HG02642 (cell line): Measurements from ENCODE around the gene FBXO42.
A peak's percentile ranks its signal among the peaks of the same experiment; 100 is the strongest.
"Not testable (repeated sequence)": the region's sequence is repeated elsewhere in the genome, so short reads cannot be mapped to it uniquely, and the experiment has no call there.

Experiments used
- ATAC-seq: cut with Tn5 transposase; IDR thresholded peaks from one replicate; pipeline ENCODE4 v1.9.1; 2021; ENCODE audit warnings: mild to moderate bottlenecking; ENCODE audit not compliant: unreplicated experiment, poor library complexity

Gene FBXO42

DNA sequence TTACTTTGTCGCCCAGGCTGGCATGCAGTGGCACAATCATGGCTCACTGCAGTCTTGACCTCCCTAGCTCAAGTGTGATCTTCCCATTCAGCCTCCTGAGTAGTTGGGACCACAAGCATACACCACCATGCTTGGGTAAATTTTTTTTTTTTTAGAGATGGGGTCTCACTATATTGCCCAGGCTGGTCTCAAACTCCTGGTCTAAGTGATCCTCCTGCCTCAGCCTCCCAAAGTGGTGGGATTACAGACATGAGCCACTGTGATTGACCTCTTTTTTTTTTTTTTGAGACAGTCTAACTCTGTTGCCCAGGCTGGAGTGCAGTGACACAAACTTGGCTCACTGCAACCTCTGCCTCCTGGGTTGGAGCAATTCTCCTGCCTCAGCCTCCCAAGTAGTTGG, 106.0 kb downstream of the FBXO42 start:
- not testable (repeated sequence) for ATAC-seq

DNA sequence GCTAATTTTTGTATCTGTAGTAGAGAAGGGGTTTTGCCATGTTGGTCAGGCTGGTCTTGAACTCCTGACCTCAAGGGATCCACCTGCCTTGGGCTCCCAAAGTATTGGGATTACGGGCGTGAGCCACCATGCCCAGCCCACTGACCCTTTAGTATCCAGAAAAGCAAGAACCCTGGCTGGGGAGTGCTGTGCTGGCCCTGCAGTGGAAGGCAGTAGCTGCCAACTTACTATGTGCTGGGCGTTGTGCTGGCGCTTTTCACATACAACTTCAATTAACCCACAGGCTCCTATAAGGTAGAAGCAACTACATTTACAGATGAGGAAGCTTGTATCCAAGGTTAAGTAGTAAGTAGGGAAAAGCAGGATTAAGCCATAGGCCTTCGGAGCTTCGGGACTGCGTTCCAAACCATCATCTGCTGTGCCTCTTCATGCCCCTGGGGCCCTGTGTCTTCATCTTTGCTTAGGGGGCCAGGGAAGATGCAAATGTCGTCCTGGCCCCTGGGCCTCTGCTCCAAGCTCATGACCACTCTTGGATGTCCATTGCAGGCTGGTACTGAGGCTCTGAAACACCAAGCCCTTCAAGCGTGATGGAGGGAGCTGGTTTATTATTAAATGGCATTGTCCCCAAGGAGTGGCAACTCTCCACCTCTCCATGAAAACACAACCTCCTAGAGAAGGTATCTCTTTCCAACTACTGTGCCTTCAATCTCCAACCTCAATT, 106.6 kb downstream of the FBXO42 start:
- no peak for ATAC-seq

DNA sequence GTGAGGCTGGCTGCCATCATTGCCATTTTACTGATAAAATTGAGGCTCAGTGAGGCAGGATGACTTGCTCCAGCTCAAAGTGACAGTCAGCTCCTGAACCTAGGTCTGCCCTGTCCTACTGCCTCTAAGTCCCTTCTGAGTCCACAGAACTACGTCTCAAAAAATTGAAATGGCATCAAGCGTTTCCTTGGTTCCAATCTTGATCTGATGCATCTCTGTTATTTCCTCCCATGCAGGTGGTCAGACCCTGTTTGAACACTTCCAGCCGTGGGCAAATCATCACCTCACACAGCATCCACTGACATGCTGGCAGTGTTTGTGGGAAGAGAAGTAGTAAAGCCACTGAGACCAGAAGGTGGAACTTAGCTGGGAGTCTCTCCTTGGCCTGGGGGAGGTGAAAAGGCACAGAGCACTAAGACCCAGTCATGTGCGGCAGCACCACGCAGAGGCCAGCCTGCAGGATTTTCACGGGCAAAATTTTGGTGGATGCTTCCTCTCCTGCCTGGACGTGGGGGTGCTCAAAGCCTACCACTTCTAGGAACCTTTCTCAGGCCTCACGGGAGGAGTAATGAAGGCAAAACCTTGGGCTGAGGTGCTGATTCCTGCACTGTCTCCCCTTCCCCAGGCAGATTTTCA, 107.5 kb downstream of the FBXO42 start:
- ATAC-seq = no peak

DNA sequence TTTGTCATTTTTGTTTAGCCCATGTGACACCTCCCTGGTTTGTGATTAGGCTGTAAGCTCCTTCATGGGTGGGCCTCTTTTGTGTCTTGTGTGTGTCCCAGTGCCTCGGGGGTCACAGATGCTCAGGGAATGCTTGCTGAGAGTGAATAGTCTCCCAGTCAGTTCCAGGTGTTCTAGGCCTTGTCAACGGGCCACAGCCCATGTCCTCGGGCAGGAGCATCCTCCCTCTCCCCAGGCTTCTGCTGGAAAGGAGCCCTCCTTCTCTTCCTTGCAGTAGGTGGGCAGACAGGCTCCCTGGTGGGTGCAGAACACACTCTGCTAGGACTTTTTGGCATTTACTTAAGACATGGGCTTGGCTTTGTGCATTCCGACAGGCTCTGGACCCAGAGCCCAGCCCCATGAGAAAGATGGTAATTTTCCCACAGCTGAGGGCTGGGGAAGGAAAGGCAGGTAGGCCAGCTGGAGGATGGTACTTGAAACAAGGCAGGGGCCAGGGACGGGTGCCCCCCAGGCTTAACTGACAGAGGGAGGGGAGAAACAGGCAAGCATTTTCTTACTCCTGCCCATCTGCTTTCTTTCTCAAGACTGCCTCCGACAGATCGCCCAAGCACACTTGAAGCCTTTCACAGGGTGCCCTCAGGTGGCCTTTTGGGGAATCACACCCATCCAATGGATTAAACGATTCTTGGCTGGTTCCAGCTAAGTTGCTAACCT, 108.2 kb downstream of the FBXO42 start:
- ATAC-seq = no peak

DNA sequence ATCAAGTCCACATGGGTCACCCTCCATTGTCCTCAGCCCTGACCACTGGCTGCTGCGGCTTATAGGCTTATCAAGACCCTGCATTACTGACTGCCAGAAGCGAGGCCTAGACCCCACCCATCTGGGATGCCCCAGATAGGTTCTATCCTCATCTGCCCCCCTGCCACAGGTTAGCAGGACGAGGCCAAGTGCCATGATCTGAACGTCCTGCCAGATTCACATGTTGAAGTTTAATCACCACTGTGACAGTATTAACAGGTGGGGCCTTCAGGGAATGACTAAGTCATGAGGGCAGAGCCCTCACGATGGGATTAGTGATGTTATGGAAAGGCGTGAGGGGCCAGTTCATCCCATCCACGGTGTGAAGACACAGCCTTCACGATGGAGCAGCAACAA, 109.1 kb downstream of the FBXO42 start:
- no peak for ATAC-seq

DNA sequence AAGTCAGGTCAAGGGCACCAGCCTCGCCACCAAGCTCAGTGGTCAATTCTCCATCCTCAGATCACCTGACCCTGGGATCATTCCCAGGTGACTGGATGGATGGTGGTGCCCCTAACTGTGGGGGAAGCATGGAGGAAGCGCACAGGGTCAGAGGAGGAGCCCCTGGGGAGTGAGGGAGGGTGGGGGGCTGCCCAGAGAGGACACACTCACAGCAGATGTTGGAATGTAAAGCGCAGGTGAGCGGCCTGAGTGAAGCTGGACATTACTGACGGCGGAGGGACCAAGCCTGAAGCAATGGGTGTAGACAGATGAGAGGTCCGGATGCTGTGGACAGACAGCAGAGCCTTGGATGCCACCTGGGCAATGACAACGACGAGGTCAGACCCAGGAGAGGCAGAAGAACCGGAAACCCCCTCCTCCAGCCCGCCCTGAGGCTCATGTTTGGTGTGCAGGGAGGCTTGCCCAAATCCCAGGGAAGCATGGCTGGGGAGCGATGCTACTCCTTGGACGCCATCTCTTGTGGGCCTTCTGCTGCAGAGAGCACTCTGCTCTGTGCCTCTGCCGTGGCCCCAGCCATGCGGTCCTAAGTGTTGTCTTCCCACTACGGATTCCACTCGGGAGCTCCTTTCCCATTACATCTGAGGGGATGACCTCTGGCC, 109.6 kb downstream of the FBXO42 start:
- no peak for ATAC-seq

DNA sequence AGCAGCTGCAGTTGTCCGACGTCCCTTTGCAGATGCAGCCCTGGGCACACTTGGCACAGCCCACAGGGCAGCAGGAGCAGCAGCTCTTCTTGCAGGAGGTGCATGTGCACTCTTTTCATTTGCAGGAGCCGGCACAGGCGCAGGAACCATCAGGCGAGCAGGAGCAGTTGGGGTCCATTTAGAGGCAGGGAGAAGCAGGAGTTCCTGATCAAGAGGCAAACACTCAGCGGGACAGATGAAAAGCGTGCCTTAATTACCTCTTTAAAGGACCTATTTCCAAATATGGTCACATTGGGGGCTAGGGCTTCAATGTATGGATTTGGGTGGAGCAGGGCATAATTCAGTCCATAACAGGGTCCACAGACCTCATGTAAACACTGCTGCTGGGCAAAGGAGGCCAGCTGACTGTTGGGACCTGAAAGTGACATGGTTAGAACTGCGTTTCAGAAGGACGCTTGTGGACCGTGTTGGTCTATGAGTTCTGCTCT, 111.0 kb downstream of the FBXO42 start:
- no peak for ATAC-seq

DNA sequence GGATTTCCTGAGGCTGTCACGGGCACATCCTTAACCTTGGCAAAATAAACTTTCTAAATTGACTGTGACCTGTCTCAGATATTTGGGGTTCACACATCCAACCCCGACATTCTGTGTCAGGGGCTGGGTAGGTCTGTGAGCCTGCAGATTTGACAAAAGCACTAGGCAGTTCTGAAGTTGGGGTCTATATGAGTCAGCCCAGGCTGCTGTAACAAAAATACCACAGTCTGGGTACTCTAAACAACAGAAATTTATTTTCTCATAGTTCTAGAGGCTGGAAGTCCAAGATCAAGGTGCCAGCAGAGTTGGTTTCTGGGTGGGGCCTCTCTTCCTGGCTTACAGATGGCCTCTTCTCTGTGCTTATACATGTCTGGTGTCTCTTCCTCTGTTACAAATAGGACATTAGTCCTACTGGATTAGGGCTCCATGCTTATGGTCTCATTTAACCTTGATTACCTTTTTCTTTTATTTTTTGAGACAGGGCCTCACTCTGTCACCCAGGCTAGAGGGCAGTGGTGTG, 112.2 kb downstream of the FBXO42 start:
- no peak for ATAC-seq

DNA sequence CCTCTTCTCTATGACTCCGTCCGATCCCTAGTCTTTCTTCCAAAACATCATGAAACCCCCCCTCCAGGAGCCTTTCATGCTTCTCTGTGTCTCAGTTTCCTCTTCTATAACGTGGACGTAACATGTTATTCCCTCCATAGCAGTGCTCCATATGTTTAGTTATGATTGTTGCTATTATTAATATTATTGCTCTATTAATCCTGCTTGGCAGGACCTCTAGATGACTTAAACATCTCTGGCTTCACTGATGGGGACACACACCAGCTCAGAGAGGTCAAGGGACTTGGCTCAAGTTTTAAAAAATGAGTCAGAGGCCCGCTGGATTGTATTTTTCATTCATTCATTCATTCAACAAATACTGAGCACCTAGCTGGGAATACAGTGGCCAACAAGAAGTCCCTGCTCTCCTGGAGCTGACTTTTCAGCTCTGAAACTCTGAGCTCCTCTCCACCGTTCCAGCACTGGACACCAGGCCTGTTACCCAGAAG, 114.9 kb downstream of the FBXO42 start:
- ATAC-seq = no peak

DNA sequence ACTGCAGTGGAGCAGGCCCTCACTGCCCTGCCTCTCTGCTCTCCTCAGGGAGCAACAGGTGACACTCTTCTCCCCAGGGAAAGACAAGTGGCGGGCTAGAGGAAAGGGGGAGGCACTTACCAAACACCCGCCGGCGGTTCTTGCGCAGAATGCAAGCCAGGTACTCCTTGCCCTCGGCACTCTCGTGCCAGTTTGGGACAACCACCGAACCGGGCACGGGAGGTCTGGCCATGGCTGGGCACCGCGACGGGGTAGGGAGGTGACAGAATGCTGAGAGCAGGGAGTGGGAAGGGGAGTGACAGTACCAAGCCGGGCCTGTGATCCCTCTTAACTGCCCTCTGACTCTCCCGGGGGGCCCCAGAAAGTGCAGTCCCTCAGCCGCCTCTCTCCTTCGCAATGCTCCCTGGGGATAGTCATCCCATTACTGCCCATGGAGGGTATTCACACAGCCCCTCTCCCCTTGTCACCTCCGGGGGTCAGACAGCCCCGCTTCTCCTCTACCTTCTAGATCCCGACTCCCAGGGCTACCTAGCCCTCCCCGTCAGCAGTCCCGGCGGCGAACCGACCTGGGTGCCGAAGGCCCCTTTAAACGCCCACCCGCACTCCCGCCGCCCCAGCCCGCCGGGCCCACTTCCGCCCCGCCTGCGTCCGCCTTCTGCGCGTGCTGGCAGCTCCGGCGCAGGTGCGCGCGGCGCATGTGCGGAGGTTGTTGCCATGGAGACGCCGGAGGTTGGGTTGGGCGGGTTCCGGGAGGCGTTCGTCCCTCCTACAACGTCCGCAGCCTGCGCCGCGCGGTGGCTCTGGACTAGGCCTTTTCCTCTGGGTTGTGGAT, 115.6 kb downstream of the FBXO42 start, which contains the start of gene CPLANE2:
TSS of gene CPLANE2 (minus strand) at position 673 of the 832 bp plus-strand sequence. CDS start at position 232, 441 bp downstream.
- peak; percentile 87 for ATAC-seq

DNA sequence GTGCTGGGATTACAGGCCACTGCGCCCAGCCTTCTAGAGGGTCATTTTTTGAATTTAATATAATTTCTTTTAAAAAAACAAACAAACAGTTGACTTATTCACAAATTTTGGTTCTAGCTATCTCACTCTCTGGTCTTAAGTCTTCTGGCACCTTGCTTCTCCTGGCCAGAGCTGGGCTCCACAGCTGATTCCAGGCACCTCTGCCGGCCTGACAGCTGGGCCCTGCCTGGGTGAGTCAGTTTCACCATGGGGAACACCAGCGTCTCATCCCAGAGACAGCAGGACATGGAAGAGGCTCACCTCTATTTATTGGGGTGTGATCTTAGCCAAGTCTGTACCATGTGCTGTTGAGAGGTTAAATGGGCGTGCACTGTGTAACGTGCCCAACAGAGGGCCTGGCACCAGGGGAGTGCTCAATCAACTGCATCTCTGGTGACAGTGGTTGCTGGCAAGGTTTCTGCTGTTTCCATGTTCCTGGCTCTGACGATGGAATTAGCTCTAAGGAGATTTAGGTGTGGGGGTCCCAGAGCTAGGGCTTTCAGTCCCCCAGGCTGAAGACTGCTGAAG, 116.3 kb downstream of the FBXO42 start:
- ATAC-seq = peak; percentile 40

DNA sequence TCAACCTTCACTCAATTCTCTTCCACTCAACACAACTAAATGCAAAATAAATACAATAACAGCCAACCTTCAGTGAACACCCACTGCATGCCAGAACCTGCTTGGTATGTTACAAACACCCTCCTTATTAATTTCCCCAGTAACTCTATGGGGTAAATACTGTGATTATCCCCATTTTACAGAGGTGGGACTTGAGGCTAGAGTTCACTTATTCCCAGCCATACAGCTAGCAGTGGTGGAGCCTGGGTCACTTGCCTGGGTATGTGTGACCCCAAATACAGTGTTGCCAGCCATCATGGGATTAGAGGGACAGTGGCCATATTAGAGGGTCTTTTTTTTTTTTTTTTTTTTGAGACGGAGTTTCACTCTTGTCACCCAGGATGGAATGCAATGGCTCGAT, 116.9 kb downstream of the FBXO42 start:
- no peak for ATAC-seq

DNA sequence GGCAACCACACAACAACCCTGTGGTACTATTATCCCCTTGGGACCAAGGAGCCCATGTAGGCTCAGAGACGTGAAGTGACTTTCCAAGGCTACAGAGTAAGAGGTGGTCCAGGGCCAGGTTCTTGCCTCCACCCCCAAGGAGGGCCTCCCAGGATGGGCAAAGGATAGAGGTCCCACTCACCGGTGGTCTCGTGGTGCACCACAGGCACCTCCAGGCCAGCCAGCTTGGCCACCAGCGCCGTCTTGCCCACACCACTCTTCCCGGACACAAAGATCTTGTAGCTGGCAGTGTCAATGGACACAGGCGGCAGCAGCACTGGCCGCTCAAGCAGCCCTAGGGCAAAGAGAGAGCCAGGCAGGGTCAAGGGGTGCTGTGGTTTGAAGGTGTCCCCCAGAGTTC, 118.8 kb downstream of the FBXO42 start:
- no peak for ATAC-seq

DNA sequence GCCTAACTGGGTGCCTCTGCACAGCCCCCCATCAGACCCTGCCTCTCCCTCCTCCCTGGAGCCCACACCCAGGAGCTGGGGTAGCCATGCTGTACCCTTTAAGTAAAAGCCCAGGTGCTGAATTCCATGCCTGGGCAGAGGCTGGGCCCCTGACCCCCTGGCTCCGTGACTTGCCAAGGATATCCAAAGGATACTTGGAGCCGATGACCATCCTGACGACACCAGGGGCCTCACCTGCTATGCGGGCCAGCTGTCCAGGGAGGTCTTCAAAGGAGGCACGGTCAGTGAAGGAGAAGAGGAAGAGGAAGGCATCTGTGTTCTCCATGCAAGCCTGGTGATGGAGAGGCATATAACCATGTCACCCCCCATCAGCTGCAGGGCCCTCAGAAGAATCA, 120.0 kb downstream of the FBXO42 start:
- ATAC-seq = no peak

DNA sequence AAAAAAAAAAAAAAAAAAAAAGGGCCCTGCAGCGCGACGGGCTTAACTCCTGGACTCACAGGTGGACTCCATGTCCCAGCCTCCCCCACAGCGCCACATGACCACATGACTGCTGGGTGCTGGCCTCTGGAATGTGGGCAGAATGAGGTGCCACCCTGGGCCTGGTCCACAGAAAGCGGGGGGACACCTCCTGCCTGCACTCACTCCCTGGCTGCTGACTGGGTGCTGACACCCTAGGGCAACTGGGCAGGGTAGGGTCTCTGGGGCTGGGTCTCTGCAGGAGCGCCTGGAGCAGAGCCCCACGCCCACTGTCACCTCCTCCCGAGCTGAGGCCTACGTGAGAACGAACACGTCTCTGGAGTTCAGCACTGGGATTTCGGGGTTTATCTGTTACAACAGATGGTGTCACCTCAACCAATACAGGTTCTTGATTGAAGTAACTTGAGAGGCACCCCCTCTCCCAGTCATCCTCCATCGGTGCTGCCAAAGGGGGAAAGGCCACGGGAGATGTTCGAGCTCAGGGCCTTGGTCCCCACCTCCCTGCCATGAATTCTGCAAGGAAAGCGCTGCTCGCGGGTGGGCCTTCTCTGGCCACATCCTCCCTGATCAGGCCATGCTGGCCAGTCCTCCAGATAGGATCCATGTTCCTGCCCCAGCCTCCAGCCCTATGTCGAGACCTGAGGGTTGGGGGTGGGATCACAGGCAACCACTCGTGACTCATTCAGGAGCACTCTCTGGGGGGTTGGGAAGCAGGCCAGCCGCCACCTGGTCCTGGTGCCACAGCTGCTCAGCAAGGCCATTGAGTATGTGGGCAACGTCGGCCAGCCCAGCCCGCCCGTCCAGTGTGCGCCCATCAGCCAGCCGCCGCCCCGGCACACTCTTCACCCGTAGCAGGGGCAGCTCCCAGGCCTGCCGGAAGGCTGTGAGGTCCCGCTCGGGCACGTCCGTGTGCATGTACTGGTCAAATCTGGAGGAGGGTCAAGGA, 120.7 kb downstream of the FBXO42 start:
- no peak for ATAC-seq

DNA sequence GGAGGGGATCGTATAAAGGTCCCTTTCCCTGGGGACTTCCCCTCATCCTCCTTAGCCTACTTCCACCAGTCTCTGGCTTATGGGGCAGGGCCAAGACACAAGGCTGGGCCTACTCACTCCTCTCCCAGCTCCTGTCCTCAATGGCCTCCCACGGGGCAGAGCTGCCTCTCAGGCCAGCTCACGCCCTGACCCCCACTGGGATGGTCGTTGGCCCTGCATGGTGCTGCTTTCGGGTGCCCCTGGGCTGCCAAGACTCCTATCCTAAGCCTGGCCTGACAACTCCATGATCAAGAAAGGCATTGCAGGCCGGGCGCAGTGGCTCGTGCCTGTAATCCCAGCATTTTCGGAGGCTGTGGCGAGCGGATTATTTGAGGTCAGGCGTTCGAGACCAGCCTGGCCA, 121.5 kb downstream of the FBXO42 start:
- ATAC-seq = no peak

DNA sequence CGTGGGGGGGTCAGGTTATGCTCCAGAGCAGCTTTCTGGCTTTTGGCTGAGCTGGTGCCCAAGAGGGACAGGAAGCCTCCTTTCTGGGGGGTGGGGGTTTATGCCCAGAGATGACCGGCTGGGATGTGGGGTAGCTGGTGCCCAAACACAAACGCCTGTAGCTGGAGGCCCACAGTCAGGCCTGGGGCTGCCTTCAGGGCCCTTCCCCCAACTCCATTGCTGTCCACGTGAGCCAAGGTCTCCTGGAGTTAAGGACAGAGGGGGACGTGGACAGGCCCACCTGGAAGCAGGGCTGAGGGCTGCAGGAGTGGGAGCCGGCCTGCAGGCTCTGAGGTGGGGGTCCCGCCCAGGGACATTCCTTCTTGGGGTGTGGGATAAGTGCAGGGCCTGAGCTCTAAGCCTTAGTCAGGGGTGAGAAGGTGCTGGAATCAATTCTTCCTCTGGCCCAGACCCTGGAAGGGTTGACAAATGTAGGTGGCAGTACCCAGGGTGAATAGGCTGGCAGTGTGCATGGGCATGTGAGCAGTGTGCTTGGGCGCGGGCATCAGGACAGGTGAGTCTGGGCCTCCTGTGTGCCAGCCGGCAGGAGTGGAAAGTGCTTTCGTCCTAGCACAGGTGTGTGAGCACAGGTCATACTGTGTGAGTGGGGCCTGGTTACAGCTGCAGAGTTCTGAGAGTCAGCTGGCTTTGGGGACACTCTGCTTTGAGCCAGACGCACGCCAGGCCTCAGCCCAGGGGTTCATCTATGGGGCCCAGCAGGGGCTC, 122.1 kb downstream of the FBXO42 start:
- ATAC-seq = no peak
